ENCODE measurements around the gene PTPRN2.
"Not testable (repeated sequence)": the region's sequence is repeated elsewhere in the genome, so short reads cannot be mapped to it uniquely, and the experiment has no call there.

PTPRN2 gene

GRCh38 chr7:157564517-157565177 lies 1023.0 kb downstream of the PTPRN2 start:
- TF ChIP-seq POLR2A (IDR thresholded peaks at IDR 0.05; ENCODE audit: low read depth, low read length) = no peak
- peak; percentile 88 for DNase-seq (ENCODE audit: insufficient read length, low spot score)
- peak; percentile 38 for FAIRE-seq

DNA sequence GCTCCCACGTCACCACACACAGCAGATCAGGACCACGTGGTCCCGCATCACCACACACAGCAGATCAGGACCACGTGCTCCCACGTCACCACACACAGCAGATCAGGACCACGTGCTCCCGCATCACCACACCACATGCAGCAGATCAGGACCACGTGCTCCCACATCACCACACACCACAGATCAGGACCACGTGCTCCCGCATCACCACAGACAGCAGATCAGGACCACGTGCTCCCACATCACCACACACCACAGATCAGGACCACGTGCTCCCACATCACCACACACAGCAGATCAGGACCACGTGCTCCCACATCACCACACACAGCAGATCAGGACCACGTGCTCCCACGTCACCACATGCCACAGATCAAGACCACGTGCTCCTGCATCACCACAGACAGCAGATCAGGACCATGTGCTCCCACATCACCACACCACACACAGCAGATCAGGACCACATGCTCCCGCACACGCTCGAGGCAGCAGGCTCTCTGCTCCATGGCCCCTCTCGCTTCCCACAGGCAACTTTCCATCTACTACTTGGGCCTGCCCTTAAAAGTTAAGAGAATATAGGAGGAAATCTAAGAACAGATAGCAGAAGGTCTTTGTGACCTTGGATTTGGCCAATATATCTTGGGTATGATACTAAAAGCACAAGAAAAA lies 1024.0 kb downstream of the PTPRN2 start:
- not testable (repeated sequence) for DNase-seq (ENCODE audit: insufficient read length, low spot score); FAIRE-seq

GRCh38 chr7:157562522-157563398 lies 1024.9 kb downstream of the PTPRN2 start:
- not testable (repeated sequence) for DNase-seq (ENCODE audit: insufficient read length, low spot score); FAIRE-seq

DNA sequence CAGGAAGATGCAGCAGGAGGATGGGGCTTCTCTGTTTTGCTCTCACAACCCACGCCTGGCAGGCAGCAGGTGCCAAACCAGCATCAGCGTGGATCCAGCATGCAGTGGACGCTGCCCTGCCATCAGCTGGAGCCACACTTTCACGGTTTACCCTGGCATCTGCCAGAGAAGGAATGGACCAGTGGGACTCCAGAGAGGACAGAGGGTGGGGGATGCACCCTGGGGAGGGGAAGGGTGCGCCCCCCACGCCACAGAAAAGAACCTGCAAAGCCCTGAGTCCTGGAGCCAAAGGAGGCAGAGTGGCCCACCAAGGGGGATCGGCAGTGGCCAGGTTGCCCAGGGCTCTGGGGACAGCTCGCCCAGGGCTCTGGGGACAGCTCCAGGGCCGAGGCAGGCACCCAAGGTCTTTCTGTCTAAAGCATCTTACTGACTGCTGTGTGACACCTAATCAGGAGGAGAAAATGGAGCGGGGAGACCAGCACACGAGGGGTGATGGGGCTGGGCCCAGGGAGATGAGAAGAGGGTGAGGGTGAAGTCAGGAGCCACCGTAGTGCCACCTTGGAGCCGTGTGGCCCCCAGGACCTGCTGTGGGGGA lies 1025.7 kb downstream of the PTPRN2 start:
- DNase-seq (ENCODE audit: insufficient read length, low spot score) (no peak), FAIRE-seq (no peak)
- no peak for TF ChIP-seq POLR2A (IDR thresholded peaks at IDR 0.05; ENCODE audit: low read depth, low read length)

DNA sequence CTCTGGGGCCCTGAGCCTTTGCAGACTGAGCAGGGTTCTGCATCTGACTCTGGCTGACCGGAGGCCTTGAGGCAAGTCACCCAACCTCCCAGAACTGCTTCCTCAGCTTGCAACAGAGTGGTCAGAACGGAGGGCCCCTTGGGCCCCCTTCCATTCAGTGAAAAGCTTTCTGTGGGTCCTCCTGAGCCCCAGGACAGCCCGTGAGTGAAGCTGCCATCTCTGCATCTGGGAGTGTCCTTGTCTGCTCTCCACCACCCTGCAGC lies 1026.2 kb downstream of the PTPRN2 start:
- no peak for TF ChIP-seq POLR2A (IDR thresholded peaks at IDR 0.05; ENCODE audit: low read depth, low read length)
- FAIRE-seq = no peak
- DNase-seq (ENCODE audit: insufficient read length, low spot score) = no peak

DNA sequence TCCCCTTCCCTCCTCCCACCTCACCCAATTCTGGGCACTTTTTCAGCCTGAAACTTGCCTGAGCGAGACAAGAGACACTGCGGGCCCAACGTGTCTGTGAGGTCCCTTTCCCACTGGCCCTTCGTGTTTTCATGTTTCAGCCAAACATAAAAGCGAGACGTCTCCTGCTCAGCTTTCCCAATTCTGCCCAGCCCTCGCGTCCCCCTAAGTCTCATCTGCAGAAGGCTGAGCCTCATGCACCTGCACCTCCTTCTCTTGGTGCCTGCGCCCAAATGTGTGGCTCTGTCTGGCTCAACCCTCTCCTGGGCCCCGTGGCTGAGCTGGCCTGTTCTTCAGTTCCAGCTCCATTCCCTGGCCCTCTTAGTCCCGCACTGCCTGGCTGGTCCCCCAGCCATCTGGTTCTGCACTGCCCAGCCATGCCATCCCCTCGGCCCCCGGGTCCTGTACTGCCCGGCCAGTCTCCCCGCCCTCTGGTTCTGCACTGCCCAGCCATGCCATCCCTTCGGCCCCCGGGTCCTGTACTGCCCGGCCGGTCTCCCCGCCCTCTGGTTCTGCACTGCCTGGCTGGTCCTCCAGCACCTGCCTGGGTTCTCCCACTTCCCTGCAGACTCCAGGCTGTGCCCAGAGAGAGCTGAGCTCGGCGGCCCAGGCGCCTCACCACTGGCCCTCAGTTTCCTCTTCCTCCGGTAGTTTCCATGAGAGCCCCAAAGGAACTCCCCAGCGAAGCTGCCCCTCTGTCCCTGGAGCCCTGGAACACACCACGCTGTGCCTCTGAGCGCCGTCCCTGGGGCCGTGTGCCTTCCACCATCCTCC lies 1026.7 kb downstream of the PTPRN2 start:
- TF ChIP-seq POLR2A (IDR thresholded peaks at IDR 0.05; ENCODE audit: low read depth, low read length) = no peak
- no peak for FAIRE-seq
- DNase-seq (ENCODE audit: insufficient read length, low spot score) = no peak

DNA sequence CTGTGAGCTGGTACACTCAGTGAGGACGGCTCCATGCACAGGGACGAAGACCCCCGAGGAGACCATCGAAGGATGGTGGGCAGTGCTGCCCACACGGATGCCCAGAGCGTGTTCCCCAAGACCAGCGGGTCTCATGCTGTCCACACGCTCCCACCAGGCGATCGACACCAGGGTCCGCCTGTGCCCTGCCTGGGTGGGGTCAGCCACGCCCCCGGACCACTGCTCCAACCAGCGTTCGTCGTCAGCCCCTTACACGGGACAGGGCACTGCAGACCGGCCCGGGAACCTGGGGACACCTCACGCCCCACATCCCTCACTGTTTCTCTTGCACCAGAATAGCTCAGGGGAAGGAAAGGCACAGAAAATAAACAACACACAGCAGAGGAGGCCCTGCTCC lies 1027.4 kb downstream of the PTPRN2 start:
- no peak for FAIRE-seq
- no peak for DNase-seq (ENCODE audit: insufficient read length, low spot score)
- no peak for TF ChIP-seq POLR2A (IDR thresholded peaks at IDR 0.05; ENCODE audit: low read depth, low read length)

DNA sequence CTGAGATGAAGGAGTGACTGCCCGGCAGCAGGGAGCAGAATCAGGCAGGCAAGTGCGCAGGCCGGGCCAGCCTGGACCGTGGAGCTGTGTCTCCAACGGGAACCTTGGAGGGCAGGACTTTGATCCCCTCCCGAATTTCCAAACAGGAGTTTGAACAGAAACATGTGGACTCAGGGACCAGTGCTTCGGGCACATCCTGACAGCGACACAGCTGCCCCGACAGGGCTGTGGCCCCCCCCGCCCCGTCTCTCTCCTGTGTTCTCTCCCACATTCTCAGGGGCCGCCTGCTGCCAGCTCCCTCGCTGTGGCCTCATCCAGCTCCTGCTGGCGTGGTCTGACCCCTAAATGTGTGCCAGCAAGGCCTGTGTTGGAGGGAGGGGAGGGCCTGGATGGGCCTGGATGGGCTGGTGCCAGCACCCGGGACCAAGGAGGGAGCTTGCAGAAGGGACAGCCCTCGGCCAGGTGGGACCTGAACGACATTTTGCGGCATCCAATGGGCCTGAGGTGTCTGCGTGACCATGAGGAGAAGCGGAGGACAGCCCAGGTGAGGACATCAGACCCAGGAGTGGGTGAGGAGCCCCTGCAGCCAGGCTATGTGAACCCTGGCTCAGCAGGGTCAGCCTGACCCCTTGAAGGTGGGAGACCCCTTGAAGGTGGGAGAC lies 1027.9 kb downstream of the PTPRN2 start:
- no peak for TF ChIP-seq POLR2A (IDR thresholded peaks at IDR 0.05; ENCODE audit: low read depth, low read length)
- FAIRE-seq (no peak), DNase-seq (ENCODE audit: insufficient read length, low spot score) (no peak)

- TF ChIP-seq POLR2A (IDR thresholded peaks at IDR 0.05; ENCODE audit: low read depth, low read length) = no peak
- no peak for DNase-seq (ENCODE audit: insufficient read length, low spot score)
- FAIRE-seq = no peak
Measured at GRCh38 chr7:157558875-157559595, 1028.6 kb downstream of the PTPRN2 start.

- DNase-seq (ENCODE audit: insufficient read length, low spot score) (no peak), FAIRE-seq (no peak)
- no peak for TF ChIP-seq POLR2A (IDR thresholded peaks at IDR 0.05; ENCODE audit: low read depth, low read length)
Measured at GRCh38 chr7:157558516-157558874, 1029.1 kb downstream of the PTPRN2 start.

- DNase-seq (ENCODE audit: insufficient read length, low spot score) (no peak), FAIRE-seq (no peak)
- TF ChIP-seq POLR2A (IDR thresholded peaks at IDR 0.05; ENCODE audit: low read depth, low read length) = no peak
Measured at GRCh38 chr7:157558061-157558460, 1029.6 kb downstream of the PTPRN2 start.

- no peak for DNase-seq (ENCODE audit: insufficient read length, low spot score)
- FAIRE-seq = no peak
- TF ChIP-seq POLR2A (IDR thresholded peaks at IDR 0.05; ENCODE audit: low read depth, low read length) = no peak
Measured at GRCh38 chr7:157557263-157557662, 1030.4 kb downstream of the PTPRN2 start.

DNA sequence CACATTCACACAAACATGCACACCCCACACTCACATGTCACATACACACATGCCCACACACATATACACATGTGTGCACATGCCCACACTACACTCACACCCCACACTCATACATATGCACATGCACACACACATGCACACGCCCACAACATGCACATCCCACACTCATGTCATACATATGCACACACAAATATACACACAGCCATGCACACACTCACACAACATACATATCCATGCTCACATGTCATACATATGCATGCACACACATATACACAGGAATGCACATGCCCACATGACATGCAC lies 1031.0 kb downstream of the PTPRN2 start:
- no peak for TF ChIP-seq POLR2A (IDR thresholded peaks at IDR 0.05; ENCODE audit: low read depth, low read length)
- no peak for DNase-seq (ENCODE audit: insufficient read length, low spot score)
- no peak for FAIRE-seq
